Measurements from ENCODE around the gene GALNT10. TPM values are rescaled to one million over a fixed set of nuclear protein-coding genes. Genes with fewer than 3 reads are reported as not detected.

Gene GALNT10
- total and polyA plus RNA-seq, 2 donors from 2014 or later: 13.0 to 44.3 TPM

DNA sequence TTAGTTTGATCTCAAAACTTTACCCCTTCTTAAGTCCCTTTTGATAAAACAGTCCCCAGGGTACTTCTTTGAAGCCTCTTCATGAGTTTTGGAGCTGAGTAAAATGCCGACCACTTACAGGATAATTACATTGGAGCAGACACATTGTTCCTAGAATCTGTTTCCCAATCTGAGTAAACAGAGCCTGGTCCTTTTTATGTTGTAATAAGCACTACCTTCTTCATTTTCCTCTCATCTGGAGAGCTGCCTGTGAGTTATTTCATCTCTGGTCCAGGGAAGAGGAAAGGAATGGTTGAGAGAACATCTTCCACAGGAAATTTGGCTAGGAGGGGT lies 26.3 kb upstream of the GALNT10 start:
- H3K4me3 ChIP-seq (ENCODE audit: low read length in 3 of 3): no peak overlapping the region
- no peak overlapping the region for H3K9ac ChIP-seq (ENCODE audit: low read length in 3 of 3)
- H3K4me1 ChIP-seq (ENCODE audit: control insufficient read depth in 2 of 3, insufficient read depth in 2 of 3, low read depth in 1 of 3, low read length in 3 of 3): no peaks in the 10 kb centered on the region
- no peak for FAIRE-seq
- no peak overlapping the region for H3K27ac ChIP-seq (ENCODE audit: low read depth in 2 of 2, low read length in 2 of 2)
- H3K9me3 ChIP-seq (ENCODE audit: control insufficient read depth in 2 of 3, insufficient read depth in 1 of 3, low read length in 3 of 3): no peaks in the 10 kb centered on the region
- H3K27me3 ChIP-seq (ENCODE audit: control insufficient read depth, insufficient read depth, low read length): no peaks in the 10 kb centered on the region
- DNase-seq: no peak
- TF ChIP-seq, protein P1, sequence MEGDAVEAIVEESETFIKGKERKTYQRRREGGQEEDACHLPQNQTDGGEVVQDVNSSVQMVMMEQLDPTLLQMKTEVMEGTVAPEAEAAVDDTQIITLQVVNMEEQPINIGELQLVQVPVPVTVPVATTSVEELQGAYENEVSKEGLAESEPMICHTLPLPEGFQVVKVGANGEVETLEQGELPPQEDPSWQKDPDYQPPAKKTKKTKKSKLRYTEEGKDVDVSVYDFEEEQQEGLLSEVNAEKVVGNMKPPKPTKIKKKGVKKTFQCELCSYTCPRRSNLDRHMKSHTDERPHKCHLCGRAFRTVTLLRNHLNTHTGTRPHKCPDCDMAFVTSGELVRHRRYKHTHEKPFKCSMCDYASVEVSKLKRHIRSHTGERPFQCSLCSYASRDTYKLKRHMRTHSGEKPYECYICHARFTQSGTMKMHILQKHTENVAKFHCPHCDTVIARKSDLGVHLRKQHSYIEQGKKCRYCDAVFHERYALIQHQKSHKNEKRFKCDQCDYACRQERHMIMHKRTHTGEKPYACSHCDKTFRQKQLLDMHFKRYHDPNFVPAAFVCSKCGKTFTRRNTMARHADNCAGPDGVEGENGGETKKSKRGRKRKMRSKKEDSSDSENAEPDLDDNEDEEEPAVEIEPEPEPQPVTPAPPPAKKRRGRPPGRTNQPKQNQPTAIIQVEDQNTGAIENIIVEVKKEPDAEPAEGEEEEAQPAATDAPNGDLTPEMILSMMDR (IDR thresholded peaks at IDR 0.05; ENCODE audit: borderline replicate concordance, extremely low read depth, insufficient read depth): no peak
- intact Hi-C loops (cut with DNase I): no loop called here
- H3K36me3 ChIP-seq (ENCODE audit: control insufficient read depth in 2 of 3, insufficient read depth in 3 of 3, low read length in 3 of 3): no peaks in the 10 kb centered on the region

DNA sequence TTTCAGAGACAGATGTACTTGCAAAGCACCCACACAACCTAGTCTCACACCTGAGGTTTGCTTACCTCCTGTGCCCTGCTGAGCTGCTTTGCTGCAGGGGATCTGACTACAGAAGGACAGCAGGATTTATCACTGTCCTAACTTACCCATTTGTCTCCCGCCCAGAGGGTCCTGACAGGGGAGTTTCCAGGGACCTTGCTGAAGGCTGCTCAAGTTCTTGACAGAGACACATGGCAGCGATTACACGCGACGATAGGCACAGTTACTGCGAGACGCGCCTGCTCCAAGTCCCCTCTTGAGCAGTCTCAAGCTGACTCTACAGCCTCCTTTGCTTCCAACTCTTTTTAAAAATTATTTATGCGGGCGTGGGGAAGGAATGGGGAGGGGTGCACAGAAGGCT lies 24.6 kb upstream of the GALNT10 start:
- DNase-seq (peak in 4 of 5 donors; percentile 68 to 91 (median 82)), FAIRE-seq (no peak)
- Histone ChIP-seq H3K36me3 (ENCODE audit: control insufficient read depth in 2 of 3, insufficient read depth in 3 of 3, low read length in 3 of 3) (no peaks in the 10 kb centered on the region), H3K27ac (ENCODE audit: low read depth in 2 of 2, low read length in 2 of 2) (no peak overlapping the region), H3K27me3 (ENCODE audit: control insufficient read depth, insufficient read depth, low read length) (no peaks in the 10 kb centered on the region), H3K9me3 (ENCODE audit: control insufficient read depth in 2 of 3, insufficient read depth in 1 of 3, low read length in 3 of 3) (no peaks in the 10 kb centered on the region), H3K9ac (ENCODE audit: low read length in 3 of 3) (no peak overlapping the region), H3K4me1 (ENCODE audit: control insufficient read depth in 2 of 3, insufficient read depth in 2 of 3, low read depth in 1 of 3, low read length in 3 of 3) (no peaks in the 10 kb centered on the region), H3K4me3 (ENCODE audit: low read length in 3 of 3) (no peak overlapping the region)
- intact Hi-C loops (cut with DNase I): no loop called here
- TF ChIP-seq, protein P1 (IDR thresholded peaks at IDR 0.05; ENCODE audit: borderline replicate concordance, extremely low read depth, insufficient read depth): no peak

DNA sequence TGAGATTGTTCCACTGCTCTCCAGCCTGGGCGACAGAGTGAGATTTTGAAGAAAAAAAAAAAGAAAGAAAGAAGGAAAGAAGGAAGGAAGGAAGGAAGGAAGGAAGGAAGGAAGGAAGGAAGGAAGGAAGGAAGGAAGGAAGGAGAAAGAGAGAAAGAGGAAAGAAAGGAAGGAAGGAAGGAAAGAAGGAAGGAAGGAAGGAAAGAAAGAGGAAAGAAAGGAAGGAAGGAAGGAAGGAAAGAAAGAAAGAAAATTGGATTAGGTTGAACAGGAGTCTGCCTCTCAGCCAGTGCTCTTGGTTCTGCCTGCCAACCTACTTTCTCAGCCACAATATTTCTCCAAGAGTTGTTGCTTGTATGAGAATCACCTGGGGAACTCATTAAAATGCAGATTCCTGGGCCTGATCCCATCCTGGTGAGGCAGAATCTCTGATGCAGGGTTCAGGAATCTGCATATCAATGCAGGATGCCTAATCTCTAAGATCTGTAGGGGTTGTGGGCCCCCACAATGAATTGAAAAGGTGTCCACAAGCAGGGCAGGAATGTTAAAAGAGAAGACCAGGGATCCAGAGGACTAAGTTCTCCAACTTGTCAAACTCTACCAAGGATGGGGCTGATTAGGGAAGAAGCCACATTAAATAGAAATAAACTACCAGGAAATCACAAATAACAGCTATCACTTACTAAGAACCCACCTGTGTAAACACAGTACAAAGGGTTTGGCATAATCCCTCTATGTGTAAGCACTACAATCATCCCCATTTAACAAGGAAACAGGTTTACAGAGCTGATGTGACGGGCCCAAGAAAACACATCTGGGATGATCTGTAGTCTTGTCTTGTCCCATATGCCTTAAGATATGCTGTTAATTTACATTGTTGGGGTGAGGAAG lies 23.4 kb upstream of the GALNT10 start:
- Histone ChIP-seq H3K4me3 (ENCODE audit: low read length in 3 of 3) (no peak overlapping the region), H3K4me1 (ENCODE audit: control insufficient read depth in 2 of 3, insufficient read depth in 2 of 3, low read depth in 1 of 3, low read length in 3 of 3) (no peaks in the 10 kb centered on the region), H3K27me3 (ENCODE audit: control insufficient read depth, insufficient read depth, low read length) (no peaks in the 10 kb centered on the region), H3K9ac (ENCODE audit: low read length in 3 of 3) (no peak overlapping the region), H3K36me3 (ENCODE audit: control insufficient read depth in 2 of 3, insufficient read depth in 3 of 3, low read length in 3 of 3) (no peaks in the 10 kb centered on the region), H3K9me3 (ENCODE audit: control insufficient read depth in 2 of 3, insufficient read depth in 1 of 3, low read length in 3 of 3) (no peaks in the 10 kb centered on the region), H3K27ac (ENCODE audit: low read depth in 2 of 2, low read length in 2 of 2) (no peak overlapping the region)
- FAIRE-seq (no peak), DNase-seq (no peak)
- intact Hi-C loops (cut with DNase I): no loop called here
- TF ChIP-seq, protein P1 (IDR thresholded peaks at IDR 0.05; ENCODE audit: borderline replicate concordance, extremely low read depth, insufficient read depth): no peak
